Upper lobe of left lung (tissue), 6 donors: ENCODE data around the gene CHSY1. TPM values are rescaled to one million over a fixed set of nuclear protein-coding genes. Genes with fewer than 3 reads are reported as not detected.

Experiments used
- ATAC-seq, 2 donors: fragments of 200-7000 bp; cut with Tn5 transposase; one replicate each; pipeline ENCODE4 v1.9.1; 2022; ENCODE audit warnings: mild to moderate bottlenecking in 2 of 2, moderate library complexity in 2 of 2; ENCODE audit not compliant: low FRiP score in 2 of 2
- DNase-seq, 2 donors: peaks; one replicate each; pipeline ENCODE4 v3.0.0-alpha.2; 2019 to 2020
- H3K27ac ChIP-seq, 4 donors: fragments of 200-600 bp; sonication (generic); one replicate each; pipeline ENCODE4 v1.5.1; 2016 to 2019
- H3K27me3 ChIP-seq, 4 donors: fragments of 200-600 bp; sonication (generic); one replicate each; pipeline ENCODE4 v1.5.1; 2017 to 2019
- H3K36me3 ChIP-seq, 4 donors: fragments of 200-600 bp; sonication (generic); one replicate each; pipeline ENCODE4 v1.5.1; 2016 to 2019
- H3K4me1 ChIP-seq, 4 donors: fragments of 200-600 bp; sonication (generic); one replicate each; pipeline ENCODE4 v1.5.1; 2018 to 2019
- H3K4me3 ChIP-seq, 4 donors: fragments of 200-600 bp; sonication (generic); one replicate each; pipeline ENCODE4 v1.5.1; 2017 to 2019; ENCODE audit warnings: mild to moderate bottlenecking in 2 of 4, moderate library complexity in 1 of 4
- H3K9me3 ChIP-seq, 4 donors: fragments of 200-600 bp; sonication (generic); one replicate each; pipeline ENCODE4 v1.5.1; 2018 to 2019
- CTCF ChIP-seq, 6 experiments: fragments of 450-650 bp in 4 of 6; fragments of 200-600 bp in 2 of 6; sonication (generic) in 2 of 6; IDR thresholded peaks; one replicate each; pipeline ENCODE4 v1.5.1; 2016 to 2019; ENCODE audit warnings: antibody characterized with exemption in 6 of 6
- EP300 ChIP-seq, 4 donors: sonication (generic); formaldehyde crosslinking; IDR thresholded peaks; one replicate each; pipeline ENCODE4 v1.5.1; 2017; ENCODE audit warnings: antibody characterized with exemption in 4 of 4, control low read depth in 2 of 4
- POLR2A ChIP-seq, 4 donors: fragments of 450-650 bp; IDR thresholded peaks; one replicate each; pipeline ENCODE4 v1.5.1; 2016 to 2017; ENCODE audit warnings: antibody characterized with exemption in 4 of 4, mild to moderate bottlenecking in 2 of 4
- POLR2AphosphoS5 ChIP-seq, 2 donors: sonication (generic); formaldehyde crosslinking; IDR thresholded peaks; one replicate each; pipeline ENCODE4 v1.5.1; 2017; ENCODE audit warnings: antibody characterized with exemption in 2 of 2
- WGBS, 2 donors: methylation state at CpG; one replicate each; pipeline ENCODE4 v1.1.5; 2017 to 2018; 5-methylcytosine and 5-hydroxymethylcytosine counted together
- total RNA-seq, 6 donors: library from RNA; depleted of rRNA in 4 of 6; stranded (reverse); fragments of >200 nt in 4 of 6; gene quantifications; one replicate each; pipeline versions ENCODE4 v1.1.0 to v1.2.1, GENCODE V29; 2016 to 2021
- donor health status: DM: no; HTN: no; CAD: no; lungs with moderate emphysema.
- donor health status: DM: no; HTN: yes; CAD: no; lungs with severe emphysema.

The CHSY1 gene
- total RNA-seq, 6 donors from 2014 or later, result 12.4 to 38.3 (median 23.7) TPM

DNA sequence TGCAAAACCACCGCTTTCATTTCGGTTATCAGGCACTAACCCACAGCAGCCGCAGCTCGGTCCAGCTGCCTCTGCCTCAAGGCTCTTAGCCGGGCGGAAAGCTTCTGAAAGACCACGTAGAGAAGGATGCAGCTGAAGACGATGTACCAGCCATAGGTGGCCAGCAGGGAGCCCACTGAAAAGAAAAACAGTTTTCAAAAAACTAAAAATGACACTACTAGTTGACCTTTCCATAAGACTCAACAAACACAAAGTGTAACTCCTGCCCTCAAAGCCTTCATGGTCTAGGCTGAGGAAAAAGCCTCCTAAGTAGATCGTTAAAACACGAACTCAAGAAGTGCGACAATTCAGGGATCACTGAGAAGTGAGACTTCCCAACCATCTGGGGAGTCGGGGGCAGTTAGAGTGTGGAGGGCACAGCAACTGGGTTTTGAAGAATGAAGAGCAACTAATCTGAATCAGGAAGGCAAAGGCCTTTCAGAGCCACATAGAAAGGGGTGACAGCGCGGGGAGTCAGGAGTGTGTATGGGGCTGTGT, 24.7 kb upstream of the CHSY1 start:
- Histone ChIP-seq H3K4me3 (peak overlapping the region; percentile 69 to 93 (median 82)), H3K27ac (peak overlapping the region; percentile 86 to 96 (median 92)), H3K36me3 (peaks cover 34 to 69% (median 46%) of the 10 kb centered on the region in 4 donors), H3K9me3 (no peaks in the 10 kb centered on the region), H3K27me3 (no peaks in the 10 kb centered on the region), H3K4me1 (peaks cover 16 to 24% (median 18%) of the 10 kb centered on the region in 4 donors)
- DNase-seq, result no peak
- 11 to 14% methylated on average over 13 to 14 of the region's 14 CpGs for WGBS, 2 donors
- ATAC-seq, result peak in 1 of 2 donors; percentile 21
- TF ChIP-seq CTCF (IDR thresholded peaks at IDR 0.05) (peak in 4 of 6 experiments; percentile 8 to 40 (median 30)), POLR2A (IDR thresholded peaks at IDR 0.05) (no peak), EP300 (IDR thresholded peaks at IDR 0.05) (no peak), POLR2AphosphoS5 (IDR thresholded peaks at IDR 0.05) (no peak)

DNA sequence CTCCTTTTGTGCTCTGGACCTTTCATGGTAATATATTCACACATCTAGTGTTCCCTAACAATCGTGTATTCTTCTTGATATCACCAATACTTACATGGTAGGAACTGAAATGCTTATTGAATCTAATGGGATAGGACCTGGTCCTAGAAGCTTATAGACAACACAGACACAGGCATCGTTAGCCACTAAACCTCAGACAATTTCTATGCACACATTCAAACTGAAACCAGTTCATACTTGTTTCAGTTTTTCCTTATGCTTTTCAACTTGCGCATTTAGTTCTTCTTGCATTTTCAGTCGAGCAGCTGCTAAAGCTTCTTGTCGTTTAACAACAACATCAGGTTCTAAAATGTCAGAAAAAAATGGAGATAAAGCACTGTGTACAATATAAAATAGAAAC, 23.2 kb upstream of the CHSY1 start:
- DNase-seq, result no peak
- TF ChIP-seq POLR2AphosphoS5 (IDR thresholded peaks at IDR 0.05), result no peak
- no peak for TF ChIP-seq CTCF (IDR thresholded peaks at IDR 0.05)
- no peak for TF ChIP-seq EP300 (IDR thresholded peaks at IDR 0.05)
- no peak for TF ChIP-seq POLR2A (IDR thresholded peaks at IDR 0.05)
- H3K36me3 ChIP-seq, result peaks cover 43 to 69% (median 51%) of the 10 kb centered on the region in 4 donors

GRCh38 chr15:101273534-101273933, 21.7 kb upstream of the CHSY1 start:
- H3K4me1 ChIP-seq, result peaks cover 16 to 24% (median 18%) of the 10 kb centered on the region in 4 donors
- peaks cover 43 to 70% (median 52%) of the 10 kb centered on the region in 4 donors for H3K36me3 ChIP-seq
- H3K4me3 ChIP-seq, result no peak overlapping the region
- H3K27ac ChIP-seq, result no peak overlapping the region
- WGBS, 2 donors, result 79 to 89% methylated on average over 5 of the region's 5 CpGs
- no peaks in the 10 kb centered on the region for H3K9me3 ChIP-seq
- no peak for DNase-seq
- no peaks in the 10 kb centered on the region for H3K27me3 ChIP-seq
- TF ChIP-seq EP300 (IDR thresholded peaks at IDR 0.05), result no peak
- TF ChIP-seq POLR2A (IDR thresholded peaks at IDR 0.05), result no peak
- no peak for TF ChIP-seq POLR2AphosphoS5 (IDR thresholded peaks at IDR 0.05)
- no peak for ATAC-seq

More for the DNA sequence above, 23.2 kb upstream of the CHSY1 start:
- Histone ChIP-seq H3K4me1 (peaks cover 16 to 24% (median 18%) of the 10 kb centered on the region in 4 donors), H3K4me3 (no peak overlapping the region), H3K27me3 (no peaks in the 10 kb centered on the region), H3K27ac (no peak overlapping the region), H3K9me3 (no peaks in the 10 kb centered on the region)
- 81 to 92% methylated on average over 5 of the region's 5 CpGs for WGBS, 2 donors
- no peak for ATAC-seq

DNA sequence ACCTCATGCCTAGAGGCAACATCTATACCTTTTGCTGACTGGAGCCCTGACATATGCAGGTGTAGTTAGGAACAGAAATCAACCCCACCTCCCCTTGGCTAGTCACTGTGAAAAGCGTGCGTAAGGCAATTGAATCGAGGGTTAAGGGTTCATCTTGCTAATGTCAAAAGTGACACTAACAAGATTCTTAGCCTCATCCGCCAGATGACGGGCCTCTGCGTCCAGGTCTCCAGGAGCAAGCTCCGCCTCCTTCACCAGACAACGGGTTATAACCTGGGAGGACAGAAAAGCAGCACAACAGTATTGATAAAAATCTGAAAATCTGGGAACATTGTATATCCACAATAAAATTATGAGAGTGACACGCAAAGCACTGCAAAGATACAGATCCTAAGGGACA, 20.7 kb upstream of the CHSY1 start:
- peaks cover 11 to 18% (median 14%) of the 10 kb centered on the region in 4 donors for H3K4me1 ChIP-seq
- DNase-seq, result no peak
- TF ChIP-seq EP300 (IDR thresholded peaks at IDR 0.05) (no peak), POLR2A (IDR thresholded peaks at IDR 0.05) (no peak), CTCF (IDR thresholded peaks at IDR 0.05) (no peak), POLR2AphosphoS5 (IDR thresholded peaks at IDR 0.05) (no peak)
- WGBS, 2 donors, result 95 to 97% methylated on average over 9 of the region's 9 CpGs
- H3K9me3 ChIP-seq, result no peaks in the 10 kb centered on the region
- ATAC-seq, result no peak
- H3K4me3 ChIP-seq, result no peak overlapping the region
- H3K27me3 ChIP-seq, result no peaks in the 10 kb centered on the region
- H3K27ac ChIP-seq, result no peak overlapping the region
- H3K36me3 ChIP-seq, result peaks cover 43 to 70% (median 52%) of the 10 kb centered on the region in 4 donors

DNA sequence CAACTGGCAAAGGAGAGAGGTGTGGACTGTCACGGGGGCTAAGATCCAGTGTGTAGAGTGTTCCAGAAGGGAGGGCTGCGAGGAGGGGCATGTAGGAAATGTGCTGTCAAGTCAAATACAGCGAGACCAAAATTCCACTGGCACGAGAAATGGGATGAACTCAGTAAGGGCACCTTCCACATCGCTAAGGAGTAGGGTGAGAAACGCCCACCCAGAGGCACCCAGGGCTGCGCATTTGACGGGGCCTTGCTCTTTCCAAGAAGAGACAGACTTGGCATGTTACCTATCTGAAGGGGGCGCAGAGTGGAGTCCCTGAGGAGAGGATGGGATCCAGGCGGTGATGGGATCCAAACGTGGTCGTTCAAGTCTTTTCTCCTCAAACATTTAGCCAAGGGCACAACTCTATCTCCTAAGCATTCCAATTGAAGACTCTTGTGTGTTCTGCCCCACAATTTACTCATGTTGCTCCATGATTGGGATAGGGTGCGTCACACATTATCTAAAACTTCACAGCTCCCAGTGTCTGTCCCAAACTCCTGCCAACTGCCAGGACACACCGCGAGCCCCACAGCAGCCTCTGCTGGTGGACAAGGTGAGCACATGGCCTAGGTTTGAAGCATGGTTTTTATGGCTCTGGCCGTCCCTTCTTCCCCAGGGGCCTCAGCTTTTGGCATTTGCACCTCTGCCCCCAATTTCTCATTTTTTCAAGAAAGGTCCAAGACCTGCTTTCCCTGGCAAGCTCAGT, 17.8 kb upstream of the CHSY1 start:
- no peaks in the 10 kb centered on the region for H3K4me1 ChIP-seq
- H3K9me3 ChIP-seq, result no peaks in the 10 kb centered on the region
- TF ChIP-seq POLR2A (IDR thresholded peaks at IDR 0.05) (no peak), CTCF (IDR thresholded peaks at IDR 0.05) (no peak), POLR2AphosphoS5 (IDR thresholded peaks at IDR 0.05) (no peak), EP300 (IDR thresholded peaks at IDR 0.05) (no peak)
- ATAC-seq (no peak), DNase-seq (no peak)
- no peaks in the 10 kb centered on the region for H3K27me3 ChIP-seq
- H3K4me3 ChIP-seq, result no peak overlapping the region
- peaks cover 37 to 56% (median 45%) of the 10 kb centered on the region in 4 donors for H3K36me3 ChIP-seq
- no peak overlapping the region for H3K27ac ChIP-seq
- WGBS, 2 donors, result 90 to 91% methylated on average over 14 to 16 of the region's 16 CpGs
